Activated effector memory CD4-positive, alpha-beta T cell treated with Interleukin-2 at 50 U/mL for 16 hours (primary cell): ENCODE measurements around the gene DNAJC11.
"Not testable (repeated sequence)": the region's sequence is repeated elsewhere in the genome, so short reads cannot be mapped to it uniquely, and the experiment has no call there.

Experiments used
- DNase-seq: peaks from one replicate; pipeline ENCODE4 v3.0.0-alpha.2; 2020

The DNAJC11 gene

DNA sequence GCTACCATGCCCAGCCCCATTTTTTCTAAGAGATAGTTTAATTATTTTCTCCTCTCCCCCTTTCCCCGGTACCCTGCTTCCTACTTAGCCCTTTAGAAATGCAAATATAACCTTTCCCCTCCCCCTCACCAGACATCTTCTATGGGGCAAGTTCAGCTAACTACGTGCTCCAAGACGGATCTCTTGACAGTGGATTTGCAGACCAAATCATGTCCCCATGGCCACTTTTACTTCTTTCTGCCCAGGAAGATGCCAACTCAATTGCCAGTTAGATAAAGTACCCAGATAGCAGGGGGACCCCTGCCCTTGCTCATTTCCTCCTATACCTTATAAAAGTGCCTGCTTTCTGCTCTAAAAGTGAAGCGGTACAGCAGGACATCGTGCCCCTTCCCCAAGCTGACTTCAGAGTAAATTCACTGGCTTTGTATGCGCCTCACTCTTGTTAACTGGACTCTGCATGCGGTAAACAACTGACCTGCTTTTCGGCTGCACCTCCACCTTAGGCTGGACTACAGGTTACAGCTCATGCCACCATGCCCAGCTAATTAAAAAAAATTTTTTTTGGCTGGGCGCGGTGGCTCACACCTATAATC is 7.4 kb downstream of the DNAJC11 start:
- DNase-seq = no peak

DNA sequence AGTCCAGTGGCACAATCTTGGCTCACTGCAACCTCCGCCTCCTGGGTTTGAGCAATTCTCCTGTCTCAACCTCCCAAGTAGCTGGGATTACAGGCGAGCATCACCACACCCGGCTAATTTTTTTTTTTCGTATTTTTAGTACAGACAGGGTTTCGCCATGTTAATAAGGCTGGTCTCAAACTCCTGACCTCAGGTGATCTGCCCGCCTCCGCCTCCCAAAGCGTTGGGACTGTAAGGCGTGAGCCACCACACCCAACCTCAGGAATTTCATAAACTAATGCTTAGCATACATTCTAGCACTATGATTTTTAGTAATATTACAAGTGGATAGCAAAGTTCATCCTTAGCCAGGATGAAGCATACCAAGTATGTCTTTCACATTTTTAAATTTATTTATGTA is 8.7 kb downstream of the DNAJC11 start:
- no peak for DNase-seq

DNA sequence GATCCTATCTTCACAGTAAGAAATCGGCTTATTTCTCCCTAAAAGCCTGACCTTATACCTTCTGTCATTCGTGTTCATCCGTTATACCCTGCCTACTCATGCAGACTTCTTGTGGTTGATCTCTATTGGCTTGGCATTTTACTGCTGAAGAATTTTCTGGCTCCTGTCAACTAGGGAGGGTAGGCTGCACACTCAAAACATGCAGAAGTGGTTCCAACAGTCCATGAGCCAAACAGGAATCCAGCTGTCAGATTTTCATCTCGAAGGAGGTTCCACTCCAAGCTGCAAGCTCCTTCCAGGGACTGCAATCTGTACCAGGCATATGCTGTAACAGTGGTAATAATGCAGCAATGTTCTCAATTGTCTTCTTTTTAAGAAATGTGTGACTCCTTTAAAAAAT is 10.1 kb downstream of the DNAJC11 start:
- DNase-seq = no peak

DNA sequence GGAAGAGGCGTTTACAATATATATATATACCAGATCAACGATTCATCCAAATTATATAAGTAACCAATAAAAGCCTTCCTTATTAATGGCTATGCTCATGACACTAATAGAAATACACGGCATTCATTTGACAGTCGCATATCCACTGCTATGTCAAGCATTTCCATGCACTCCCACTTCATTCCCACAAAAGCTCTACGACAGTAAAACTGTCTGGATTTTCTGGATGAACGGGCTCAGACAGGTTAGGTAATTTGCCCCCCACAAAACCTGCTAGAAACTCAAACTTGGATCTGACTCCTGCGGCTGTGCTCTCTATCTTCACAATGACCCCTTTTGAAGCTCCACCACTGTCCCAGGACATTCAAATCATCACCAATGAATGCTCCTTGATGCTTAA is 11.4 kb downstream of the DNAJC11 start:
- no peak for DNase-seq

DNA sequence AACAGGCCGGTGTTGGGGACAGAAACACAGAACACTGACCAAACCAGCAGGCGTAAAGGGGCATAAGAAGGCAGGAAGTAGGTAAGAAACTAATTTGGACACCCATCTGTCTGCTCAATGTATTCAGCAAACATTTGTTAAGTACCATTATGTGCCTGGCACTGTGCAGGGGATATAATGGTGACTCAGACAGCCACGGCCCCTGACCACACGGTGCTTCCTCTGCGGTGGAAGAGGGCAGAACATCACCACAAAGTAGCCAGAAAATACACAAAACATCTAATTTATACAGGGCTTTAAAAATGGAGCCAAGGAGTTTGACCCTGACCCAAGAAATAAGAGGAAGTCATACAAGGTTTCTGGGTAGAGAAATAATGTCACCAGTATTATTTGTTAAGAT is 12.9 kb downstream of the DNAJC11 start:
- DNase-seq = no peak

DNA sequence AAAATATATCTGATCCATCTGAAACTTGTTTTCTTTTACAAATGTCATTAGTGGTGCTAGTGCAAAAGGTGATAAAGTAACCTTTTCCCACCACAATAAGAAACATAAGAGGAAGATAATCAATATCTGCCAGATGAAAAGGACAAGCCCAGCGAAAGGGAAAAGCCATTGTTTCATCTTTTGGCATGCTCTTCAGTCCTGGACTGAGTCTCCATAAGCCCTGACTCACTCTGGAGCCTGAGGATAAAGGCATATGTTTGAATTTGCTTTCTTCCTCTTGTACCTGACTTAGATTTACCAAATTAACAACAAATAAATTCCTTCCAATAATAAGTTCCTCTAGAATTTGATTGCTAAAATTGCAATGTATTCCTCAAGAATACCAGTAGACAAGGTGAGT is 13.6 kb downstream of the DNAJC11 start:
- no peak for DNase-seq

DNA sequence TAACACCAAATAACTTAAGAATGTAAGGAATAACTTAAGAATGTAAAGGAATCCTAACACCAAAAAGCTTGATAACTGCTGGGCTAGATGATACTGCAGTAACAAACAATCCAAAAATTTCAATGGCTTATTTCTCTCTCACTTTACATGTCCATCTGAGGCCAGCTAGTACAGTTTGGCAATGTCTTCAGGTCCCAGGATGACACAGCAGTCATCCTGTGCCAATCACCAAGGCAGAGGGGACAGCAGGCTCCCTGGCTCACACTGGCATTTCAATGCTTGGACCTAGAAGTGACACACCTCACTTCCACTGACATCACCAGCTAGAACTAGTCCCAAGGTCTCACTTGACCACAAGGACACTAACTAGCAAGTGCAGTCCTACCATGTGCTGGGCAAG is 15.3 kb downstream of the DNAJC11 start:
- DNase-seq = no peak

DNA sequence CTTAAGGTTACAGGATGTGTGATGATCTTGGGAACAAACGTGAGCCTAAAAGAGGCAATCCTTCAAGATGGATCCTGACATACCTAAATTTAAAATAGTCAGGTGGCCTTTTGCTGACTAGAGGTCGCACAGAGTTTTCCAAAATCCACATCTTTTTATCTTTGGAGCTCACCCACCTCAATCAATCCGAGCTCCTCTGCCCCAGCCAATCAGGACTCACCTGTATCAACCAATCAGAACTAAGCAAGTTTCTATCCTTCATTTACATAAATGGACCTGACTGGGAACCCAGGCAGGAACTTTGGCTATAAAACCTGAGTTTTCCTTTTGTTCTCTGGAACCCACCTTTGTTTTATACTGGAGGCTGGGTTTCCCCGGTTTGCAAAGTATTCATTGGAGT is 16.2 kb downstream of the DNAJC11 start:
- DNase-seq = no peak

DNA sequence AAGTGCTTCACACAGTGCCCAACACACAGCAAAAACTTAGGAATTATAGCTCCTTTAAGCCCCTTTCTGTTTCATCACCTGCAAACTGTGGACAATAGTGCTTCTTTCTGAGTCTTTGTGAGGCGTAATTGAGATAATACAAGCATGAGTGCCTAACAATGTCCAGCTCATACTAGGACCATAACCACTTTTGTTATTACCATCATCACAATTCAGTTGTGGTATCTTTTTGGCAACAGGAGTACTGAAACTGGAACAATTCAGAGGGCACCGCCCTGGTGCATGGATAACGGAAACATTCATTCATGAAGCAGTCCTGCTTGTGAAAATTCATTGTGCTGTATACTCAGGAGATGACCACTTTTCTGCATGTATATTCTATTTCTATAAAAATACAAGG is 18.2 kb downstream of the DNAJC11 start:
- no peak for DNase-seq

DNA sequence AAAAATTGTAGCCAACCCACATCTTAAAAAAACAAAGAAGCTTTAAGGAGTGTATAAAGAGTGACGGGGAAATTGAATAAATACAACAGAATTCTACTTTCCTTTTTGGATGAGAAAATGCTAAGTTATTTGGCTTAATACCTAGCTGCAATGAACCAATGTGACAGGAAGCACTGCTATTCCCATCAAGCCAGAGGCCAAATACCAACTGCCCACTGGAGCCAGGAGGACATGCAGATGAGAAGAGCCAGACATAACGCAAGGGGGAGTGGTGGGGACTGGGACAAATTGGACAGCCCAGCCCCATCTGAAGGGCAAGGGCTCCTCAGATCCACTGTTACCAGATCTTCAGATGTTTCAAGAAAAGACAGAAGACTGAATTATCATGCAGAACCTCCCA is 25.7 kb downstream of the DNAJC11 start:
- DNase-seq = no peak

DNA sequence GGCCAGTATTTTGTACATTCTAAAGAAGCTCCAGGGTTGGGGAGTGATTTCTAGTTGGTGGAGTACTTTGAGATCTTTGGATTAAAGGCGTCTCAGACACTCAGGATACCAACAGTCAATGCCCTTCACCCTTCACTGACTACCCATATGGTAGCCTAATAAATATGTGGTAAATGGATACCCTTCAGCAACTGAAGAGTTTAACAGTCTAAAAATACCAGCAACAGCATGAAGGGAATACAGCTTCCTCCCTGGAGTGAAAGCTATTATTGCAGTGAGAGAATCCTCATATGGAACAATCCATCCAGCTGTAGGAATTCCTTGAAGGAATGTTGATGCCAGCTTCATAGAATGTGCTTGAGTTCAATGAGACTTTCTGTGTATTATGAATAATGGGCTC is 26.8 kb downstream of the DNAJC11 start:
- DNase-seq = no peak

DNA sequence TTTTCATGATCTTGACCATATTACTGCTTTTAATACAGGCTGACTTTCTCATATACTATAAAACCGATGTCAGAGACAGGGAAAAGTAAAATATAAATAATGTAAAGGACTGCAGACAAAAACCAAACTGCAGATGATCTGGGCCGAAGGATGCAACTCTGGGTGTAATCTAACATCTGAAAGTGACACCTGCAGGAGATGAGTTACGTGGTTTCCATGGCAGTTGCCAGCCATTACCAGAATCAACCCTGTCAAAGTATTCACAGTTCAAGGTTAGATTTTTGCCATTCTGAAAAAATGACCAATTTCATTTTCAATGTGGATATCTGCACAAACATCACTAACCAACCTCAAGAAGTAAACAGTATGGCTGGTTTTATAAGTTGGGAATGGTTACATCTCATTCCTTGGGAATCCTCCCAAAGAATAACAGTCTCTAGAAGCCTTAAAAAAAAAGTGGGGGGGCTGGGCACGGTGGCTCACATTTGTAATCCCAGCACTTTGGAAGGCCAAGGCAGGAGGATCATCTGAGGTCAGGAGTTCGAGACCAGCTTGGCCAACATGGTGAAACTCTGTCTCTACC is 27.7 kb downstream of the DNAJC11 start:
- DNase-seq = no peak

DNA sequence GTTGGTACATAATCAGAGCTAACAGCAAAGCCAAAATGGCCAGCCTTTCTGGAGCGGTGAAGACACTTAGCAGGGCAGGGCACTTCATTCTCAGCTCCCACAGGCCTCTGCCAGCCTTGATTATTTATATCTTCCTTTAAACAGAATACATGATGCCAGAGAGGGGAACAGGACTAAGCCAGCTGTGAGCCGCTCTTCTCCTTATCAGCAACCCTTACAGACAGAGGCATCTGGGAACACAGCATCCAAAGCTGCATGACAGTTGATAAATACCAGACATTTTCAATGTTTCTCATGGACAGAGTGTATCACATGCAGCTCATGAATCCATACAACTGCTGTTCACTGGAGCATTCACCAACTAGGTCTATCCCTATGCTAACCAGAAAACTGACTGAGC is 29.1 kb downstream of the DNAJC11 start:
- no peak for DNase-seq

DNA sequence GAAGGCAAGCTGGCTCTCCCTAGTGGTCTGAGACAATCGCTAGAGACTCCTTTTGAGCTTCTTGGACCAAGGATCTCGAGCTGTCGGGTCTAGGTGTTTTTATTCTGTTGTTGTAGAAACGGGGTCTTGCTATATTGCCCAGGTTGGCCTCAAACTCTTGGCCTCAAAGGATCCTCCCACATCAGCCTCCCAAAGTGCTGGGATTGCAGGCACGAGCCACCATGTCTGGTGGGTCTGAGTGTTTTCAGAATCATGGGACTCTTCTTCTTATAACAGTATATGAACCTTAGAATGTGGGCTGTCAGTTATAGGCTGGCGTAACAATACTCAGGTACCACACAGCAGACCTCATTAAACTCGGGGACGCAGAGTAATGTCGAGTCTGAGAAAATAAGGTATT is 33.1 kb downstream of the DNAJC11 start:
- DNase-seq = no peak

DNA sequence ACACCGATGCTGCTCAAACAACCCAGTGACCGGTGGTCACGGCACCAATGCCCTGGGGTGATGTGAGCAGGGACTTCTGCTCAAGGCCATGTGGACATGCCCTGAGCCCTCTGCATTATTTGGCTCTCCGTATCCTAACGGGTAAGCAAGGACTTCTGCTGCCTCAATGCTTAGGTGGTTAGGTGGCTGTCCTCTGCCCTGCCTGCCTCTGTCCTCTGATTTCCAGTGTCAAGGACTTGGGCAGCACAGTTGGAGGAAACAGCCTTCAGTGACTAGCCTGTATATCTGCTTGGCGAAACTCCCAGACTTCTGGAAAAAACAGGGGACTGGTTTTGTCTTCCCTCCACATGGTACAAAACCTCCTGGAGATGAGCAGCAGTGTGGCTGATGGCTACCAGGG is 34.5 kb downstream of the DNAJC11 start:
- DNase-seq = no peak

DNA sequence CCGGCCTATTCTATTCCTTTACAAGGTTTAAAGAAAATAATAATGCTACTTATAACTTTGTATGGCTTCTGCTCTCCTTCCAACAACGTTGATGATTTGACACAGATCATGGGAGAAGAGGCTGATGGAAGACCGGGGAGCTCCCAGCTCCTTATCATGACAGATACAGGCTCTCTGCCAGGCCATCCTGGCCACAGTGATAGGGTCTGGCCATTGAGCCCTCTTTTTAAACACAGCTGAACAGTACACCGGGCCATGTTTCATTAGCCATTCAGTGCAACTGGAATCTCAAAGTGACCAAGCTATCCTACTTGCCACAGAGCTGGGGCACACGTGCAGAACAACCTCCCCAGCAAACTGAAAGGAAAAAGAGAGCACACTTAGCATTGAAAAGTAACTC is 34.9 kb downstream of the DNAJC11 start:
- no peak for DNase-seq

DNA sequence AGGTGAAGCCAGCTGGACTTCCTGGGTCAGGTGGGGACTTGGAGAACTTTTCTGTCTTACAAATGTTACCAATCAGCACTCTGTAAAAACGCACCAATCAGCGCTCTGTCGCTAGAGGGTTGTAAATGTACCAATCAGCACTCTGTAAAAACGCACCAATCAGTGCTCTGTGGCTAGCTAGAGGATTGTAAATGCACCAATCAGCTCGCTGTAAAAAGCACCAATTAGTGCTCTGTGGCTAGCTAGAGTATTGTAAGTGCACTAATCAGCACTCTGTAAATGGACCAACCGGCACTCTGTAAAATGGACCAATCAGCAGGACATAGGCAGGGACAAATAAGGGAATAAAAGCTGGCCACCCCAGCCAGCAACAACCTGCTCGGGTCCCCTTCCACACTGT is 39.1 kb downstream of the DNAJC11 start:
- DNase-seq = not testable (repeated sequence)

DNA sequence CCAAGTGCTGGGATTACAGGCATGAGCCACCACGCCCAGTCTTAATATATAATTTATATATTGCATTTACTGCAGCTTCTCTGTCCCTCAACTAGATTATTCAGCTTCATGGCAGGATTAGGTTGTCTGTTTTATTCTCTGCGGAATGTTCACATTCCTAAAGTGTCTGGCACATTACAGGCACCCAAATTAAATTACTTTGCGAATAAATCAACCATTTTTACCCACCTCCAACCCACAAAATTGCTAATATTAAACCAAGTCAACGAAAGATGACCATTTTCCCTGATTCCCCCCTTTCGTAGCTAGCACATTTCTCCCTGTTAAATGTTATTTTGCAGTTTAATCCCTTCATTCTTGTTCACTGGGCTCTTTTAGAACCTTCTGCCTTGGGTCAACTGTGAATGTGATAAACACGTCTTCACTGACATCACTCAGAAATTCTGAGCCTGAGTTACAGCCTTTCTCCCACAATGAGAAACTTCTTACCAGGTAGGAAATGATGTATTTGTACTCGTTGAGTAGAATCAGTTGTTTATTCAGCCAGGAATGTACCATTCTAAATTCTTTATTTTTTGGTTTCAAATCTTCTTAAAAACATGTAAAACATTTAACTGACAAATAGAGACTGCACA is 41.1 kb downstream of the DNAJC11 start:
- DNase-seq = no peak

DNA sequence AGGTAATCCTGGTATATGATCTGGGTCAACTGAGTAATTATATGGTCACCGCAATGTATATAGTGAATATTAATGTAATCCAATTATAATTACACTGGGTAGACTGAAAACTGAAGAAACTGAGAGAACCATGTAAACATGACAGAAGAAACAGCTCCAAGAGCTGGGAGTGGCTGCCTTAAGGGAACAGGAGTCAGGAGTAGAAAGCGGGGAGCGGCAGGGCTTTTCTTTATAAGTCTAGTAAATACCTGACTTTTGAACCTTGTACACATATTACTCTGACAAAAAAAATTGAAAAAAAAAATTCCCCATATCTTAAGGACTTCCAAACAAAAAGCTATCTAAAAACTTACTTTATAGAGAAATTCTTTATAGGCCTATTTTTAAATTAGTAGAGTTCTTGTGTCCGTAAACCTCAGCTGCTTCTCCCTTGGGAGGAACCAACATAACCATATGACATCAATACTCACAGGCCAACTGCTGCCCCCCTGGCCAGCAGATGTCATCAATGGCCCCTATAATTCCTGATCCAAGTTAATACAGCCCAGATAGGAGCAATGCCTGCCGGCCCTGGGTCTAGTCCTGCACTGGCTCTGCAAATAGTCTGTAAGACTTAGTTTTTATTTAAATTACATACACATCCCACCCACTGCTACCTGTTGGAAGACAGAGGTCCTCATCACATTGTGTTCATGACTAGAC is 43.1 kb downstream of the DNAJC11 start:
- no peak for DNase-seq

DNA sequence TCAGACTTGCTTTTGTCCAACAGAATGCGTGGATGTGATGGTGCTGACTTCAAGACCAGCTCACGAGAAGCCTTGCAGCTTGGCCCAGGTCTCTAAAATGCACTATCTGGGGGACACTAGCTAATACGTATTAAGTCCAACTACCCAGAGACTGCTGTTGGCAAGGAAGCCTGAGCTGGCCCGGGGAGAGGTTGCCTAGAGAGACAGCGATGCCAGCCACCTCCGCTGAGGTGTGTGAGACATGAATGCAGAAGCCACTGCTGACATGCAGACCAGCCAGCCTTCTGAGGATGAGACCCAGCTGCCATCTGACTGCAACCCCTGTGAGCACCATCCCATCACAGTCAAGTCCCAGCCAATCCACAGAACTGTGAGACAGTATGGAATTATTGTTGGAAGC is 44.5 kb downstream of the DNAJC11 start:
- DNase-seq = no peak

DNA sequence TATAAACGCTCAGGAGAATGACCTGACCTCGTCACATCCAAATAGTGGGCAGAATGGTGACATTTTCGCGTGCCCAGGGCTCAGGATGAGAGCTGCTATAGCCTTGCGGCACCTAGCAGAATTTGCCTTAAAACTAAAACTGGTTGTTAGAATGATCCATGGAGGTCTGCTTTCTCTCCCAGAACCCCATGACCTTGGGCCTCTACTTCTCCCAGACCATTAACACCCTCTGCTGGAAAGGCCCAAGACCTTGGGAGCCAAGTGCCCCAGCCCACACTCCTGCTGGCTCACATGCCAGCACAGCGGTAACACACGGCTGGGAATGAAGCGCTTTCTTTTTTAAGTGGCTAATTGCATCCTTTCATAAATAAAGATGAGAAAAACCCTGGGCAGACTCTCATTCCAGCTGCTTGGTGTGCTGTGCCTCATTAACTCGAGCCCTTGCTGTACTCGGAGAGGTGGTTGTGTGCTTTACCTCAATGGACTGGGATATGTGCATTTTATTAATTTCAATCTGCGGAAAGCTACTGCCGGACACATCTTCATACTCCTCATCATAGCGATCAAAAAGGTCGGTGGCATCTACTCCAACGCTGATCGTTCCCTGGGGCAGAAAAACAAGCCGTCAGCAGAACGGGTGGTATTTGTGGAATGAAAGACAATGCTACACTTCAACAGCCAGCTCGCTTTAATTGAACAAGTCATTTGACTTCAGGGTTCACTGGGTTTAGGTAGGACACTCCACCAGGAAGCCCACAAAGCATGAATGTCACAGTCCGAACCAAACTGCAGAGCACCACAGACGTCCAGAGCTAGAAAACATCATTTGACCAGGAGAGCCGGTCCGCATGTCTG is 48.0 kb downstream of the DNAJC11 start:
- DNase-seq = no peak

DNA sequence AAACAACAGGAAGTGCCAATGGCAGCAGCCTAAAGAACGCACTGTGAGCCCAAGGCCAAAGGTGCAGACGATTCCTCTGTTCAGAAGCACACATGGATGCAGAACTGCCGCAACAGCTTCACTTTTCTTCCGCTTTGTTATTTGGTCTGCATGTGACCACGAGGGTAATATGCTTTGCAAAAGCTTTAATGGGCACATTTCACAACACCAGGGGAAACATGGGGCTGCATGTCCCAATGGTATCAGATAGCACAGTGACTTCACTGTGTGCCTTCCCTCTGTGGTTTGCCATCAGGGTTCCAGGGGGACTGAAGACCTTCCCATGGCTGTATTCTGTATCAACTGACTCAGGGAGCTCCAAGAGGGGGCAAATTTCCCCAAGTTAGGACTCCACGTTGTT is 48.6 kb downstream of the DNAJC11 start:
- DNase-seq = no peak

DNA sequence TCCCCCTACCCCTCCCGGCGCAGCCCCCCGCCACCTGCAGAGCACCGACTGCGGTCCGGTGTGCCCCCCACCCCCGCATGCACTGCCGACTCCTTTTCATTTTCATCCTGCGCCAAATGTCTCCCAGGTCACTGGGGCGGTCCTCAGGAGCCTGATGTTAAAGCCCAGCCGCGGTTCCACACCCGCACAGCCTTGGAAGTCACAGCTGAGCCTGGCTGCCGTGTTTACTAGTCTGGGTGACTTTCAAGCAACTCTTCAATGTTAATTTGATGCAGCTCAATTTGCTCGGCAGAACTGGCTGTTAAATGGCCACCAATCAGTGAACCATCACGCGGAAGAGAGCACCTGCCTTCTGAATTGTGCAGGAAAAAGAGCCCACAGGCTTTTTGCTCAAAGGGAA is 49.7 kb downstream of the DNAJC11 start:
- no peak for DNase-seq
